NCI-H345 (cell line): ENCODE measurements around the gene PLAAT4.
"Not testable (repeated sequence)": the region's sequence is repeated elsewhere in the genome, so short reads cannot be mapped to it uniquely, and the experiment has no call there.

Source experiments
- DNase-seq: peaks from one replicate; lab custom pipeline; 2025; lab: John Stamatoyannopoulos, UW

The PLAAT4 gene

GRCh38 chr11:63543711-63544110, 7.1 kb downstream of the PLAAT4 start:
- DNase-seq = no peak

DNA sequence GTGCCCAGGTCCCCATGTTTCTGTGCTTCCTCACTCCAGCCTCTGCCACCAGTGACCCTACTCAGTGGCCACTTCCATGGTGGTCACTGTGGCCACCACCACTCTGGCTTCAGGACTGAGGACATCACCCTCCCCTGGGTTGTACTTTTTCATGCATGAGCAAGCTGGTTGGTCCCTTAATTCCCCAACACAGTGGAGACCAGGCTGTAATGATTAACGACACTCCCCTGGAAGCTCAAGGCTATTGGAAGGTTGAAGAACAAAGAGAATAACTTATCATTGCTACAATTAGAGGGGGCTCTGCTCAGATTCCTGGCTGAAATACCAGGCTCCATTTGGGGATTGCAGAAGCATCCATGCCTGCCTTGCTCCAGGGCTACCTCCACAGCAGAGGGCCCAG, 10.5 kb downstream of the PLAAT4 start:
- no peak for DNase-seq

DNA sequence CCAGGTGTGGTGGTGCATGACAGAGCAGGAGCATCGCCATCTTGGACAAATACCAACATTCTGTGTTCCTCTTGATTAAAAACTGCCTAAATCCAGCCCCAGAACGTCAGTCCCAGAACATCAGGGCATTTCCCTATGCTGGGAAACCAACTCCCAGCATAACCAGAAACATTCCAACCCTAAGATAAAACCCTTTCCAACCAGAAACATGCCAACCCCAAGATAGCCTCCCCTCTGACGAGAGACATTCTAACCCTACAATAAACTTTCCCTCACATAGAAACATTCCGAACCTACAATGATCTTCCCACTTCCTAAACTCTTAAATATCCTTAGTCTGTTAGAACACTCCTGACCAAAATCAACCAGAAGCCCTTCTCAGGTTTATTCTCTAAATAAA, 11.6 kb downstream of the PLAAT4 start:
- DNase-seq = no peak

DNA sequence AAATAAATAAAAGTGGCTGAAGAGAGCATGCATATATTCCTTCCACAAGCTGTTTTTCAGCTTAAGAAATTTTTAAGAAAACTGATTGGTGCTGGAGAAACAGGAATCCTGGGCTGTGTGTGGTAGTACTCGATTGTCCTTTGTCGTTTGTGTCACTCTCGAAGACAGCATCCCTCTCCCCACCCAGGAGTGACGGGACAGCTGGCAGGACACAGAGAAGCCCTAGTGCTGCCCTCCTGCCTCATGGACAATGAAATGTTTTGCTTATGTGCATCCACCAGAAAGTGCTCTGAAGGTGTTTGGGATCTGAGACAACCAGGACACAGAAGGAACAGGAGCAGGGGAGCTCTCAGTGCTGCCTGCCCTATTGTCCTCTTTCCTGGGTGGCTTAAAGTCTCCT, 12.8 kb downstream of the PLAAT4 start:
- DNase-seq = no peak

DNA sequence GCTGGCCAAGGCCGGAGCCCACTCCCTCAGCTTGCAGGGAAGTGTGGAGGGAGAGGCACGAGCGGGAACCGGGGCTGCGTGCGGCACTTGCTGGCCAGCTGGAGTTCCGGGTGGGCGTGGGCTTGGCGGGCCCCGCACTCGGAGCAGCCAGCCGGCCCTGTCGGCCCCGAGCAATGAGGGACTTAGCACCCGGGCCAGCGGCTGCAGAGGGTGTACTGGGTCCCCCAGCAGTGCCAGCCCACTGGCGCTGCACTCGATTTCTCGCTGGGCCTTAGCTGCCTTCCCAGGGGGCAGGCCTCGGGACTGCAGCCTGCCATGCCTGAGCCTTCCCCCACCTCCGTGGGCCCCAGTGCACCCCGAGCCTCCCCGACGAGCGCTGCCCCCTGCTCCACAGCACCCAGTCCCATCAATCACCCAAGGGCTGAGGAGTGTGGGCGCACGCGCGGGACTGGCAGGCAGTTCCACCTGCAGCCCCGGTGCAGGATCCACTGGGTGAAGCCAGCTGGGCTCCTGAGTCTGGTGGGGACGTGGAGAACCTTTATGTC, 13.6 kb downstream of the PLAAT4 start:
- DNase-seq = not testable (repeated sequence)

- no peak for DNase-seq
Measured at GRCh38 chr11:63551091-63551888, 14.7 kb downstream of the PLAAT4 start.

- no peak for DNase-seq
Measured at GRCh38 chr11:63551889-63552266, 15.3 kb downstream of the PLAAT4 start.

DNA sequence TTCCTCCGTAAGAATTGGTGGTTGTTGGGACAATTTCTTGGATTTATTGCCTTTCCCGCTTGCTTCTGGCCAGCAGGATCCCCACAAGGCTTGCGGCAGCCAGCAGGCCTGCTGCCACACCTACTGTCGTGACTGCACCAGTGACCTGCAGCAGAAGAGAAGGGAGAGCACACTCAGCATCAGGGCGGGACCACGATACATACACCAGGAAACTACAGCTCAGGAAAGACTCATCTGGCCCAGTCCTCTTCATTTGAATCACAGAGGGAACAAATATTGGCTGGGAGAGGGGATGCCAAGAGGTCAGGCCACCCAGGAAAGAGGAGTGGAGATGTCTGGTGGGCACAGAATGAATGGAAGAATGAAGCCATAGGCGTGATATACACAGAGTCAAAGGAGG, 16.3 kb downstream of the PLAAT4 start:
- DNase-seq = no peak

- no peak for DNase-seq
Measured at GRCh38 chr11:63553759-63554158, 17.2 kb downstream of the PLAAT4 start.

DNA sequence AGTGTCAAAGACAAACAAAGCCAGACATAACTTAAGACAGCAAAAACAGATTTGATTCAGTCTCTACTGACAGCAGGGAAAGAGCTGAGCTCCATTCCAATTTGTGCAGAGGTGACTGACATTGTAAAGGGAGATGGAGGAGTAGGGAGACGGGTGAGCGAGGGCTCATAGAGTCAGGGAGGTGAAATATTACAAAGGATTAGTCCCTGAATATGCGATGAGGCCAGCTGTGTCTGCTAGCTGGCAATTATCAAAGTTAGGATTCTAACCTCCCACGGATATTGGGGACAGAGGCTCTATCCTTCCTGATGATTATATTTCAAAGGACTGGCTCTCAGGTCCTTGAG, 18.2 kb downstream of the PLAAT4 start:
- DNase-seq = no peak

DNA sequence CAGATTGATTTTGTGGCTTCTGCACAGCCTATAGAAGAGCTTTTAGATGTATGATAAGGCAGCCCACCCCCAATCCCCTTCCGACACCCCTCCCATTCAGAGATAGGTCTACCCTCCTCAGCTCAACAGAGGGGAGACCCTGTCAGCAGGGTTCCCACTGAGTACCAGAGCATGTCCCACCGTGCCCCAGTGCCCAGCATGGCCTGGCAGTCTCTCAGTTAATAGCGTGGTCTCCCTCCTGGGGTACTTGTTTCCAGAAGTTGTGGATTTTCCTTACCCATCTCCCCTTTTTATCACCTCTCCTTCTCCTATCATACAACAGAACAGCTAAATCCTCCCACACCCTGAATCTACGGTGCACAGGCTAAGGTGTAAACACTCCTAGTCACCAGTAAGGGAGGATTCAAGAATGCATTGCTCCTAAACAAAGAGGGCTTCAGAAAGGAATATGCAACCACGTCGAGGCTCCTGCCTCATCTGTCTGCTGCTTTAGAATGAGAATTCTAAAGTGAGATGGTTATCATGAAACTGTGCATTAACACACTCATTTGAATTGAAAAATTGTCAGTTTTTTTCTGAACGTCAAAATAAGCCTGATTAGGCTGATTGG, 19.9 kb downstream of the PLAAT4 start:
- DNase-seq = no peak

- no peak for DNase-seq
Measured at GRCh38 chr11:63557570-63557969, 21.0 kb downstream of the PLAAT4 start.

- DNase-seq = no peak
Measured at GRCh38 chr11:63558459-63559157, 22.0 kb downstream of the PLAAT4 start.

DNA sequence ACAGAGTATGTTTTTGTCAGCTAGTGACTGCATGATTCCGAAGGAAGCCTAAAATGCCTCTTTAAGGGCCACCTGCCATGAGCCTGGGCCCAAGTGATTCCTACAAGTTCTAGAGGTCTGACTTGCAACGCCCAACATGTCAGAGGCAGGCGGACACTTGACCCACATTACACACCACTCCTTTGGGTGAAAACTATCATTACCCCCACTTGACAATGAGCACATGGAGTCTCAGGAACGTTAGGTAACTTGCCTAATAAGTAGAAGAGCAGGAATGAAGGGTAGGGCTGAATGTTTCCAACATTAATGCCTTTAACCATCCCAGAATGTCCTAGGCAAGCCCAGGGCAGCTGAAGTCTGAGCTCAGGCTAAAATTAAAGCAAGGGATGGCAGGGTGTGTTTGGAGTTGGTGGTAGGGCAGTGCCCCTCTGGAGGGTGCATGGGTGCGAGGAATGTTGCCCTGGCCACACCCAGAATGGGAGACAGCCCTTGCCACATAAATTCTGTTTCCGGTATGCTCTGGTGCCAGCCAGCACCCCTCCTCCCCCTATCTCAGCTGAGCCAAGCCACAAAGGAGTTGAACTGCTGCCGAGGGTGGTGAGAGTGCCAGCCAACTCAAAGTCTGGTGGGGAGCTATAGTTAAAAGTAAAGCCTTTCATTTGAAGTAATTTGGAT, 24.0 kb downstream of the PLAAT4 start:
- no peak for DNase-seq

DNA sequence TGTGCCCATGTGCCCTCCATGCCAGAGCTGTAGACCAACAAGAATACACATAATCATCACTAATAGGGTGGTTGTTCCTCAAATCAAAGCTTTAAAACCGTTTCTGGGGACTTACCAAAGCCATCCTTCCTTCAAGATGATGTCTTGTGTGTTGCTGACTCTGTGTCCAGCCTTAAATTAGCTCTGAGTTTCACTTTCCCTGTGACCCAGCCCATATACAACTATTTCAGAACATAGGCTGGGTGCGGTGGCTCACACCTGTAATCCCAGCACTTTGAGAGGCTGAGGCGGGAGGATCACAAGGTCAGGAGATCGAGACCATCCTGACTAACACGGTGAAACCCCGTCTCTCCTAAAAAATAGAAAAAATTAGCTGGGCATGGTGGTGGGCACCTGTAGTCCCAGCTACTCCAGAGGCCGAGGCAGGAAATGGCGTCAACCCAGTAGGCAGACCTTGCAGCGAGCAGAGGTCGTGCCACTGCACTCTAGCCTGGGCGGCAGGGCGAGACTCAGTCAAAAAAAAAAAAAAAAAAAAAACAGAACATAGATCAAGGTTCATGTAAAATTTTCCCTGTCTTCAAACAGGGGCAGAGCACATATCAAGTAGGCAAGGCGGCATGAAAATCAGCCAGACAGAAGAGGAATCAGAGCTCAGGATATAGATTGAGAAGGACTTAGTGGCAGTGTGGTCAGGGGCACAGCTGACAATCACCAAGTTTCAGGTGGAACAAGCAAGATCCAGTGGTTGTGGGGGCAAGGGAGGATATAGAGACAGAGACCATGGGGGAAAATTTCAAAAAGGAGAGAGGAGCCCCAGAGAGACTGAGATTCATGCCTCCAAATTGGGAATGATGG, 26.8 kb downstream of the PLAAT4 start, which contains the start of gene PLAAT2:
TSS of gene PLAAT2 (minus strand) at position 179 of the 855 bp plus-strand sequence. CDS start at position 124, 55 bp downstream.
- DNase-seq = no peak

- DNase-seq = peak; percentile 5
Measured at GRCh38 chr11:63564056-63564774, 27.6 kb downstream of the PLAAT4 start.

DNA sequence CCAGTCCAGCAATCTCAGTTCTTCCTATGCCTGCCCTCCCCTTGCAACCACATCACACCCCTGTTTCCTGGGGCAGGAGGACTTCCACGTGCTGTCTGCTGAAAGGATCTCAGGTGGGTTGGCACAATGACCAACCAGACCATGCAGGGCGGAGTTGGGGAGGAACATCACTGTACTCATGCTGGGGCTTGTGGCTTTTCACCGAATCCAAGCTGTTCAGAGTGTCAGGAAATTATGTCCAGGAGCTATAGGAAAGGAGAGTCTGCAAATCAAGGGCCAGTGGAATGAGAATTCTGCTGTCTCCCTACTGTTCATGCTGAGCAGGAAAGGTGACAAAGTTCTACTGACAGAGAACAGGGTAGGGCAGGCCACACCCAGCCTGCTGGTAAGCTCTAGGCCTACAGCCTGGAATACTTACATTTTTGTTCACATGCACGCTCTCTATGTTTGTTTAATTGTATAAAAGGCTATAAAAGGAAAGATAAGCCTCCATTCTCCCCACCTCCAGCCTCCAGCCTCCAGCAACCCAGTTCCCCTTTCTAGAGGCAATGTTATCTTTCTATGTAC, 28.3 kb downstream of the PLAAT4 start:
- DNase-seq = no peak

GRCh38 chr11:63567044-63567840, 30.6 kb downstream of the PLAAT4 start:
- no peak for DNase-seq

DNA sequence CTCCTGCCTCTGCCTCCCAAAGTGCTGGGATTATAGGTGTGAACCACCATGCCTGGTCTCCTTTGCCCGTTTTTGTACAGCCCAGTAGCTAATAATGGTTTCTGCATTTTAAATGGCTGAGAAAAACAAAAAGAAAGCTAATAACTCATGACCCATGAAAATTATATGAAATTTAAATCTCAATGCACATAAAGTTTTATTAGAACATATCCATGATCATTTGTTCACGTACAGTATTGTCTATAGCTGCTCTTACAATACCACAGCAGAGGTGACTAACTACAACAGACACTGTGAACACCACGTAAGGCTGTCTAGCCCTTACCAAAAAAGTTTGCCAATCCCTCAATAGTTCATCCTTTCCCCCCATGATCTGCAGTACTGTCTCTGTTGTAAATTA, 33.0 kb downstream of the PLAAT4 start:
- no peak for DNase-seq
